Stimulated activated naive CD4-positive, alpha-beta T cell treated with Interleukin-2 at 50 U/mL for 16 hours (primary cell): ENCODE measurements around the gene AKAP9.
"Not testable (repeated sequence)": the region's sequence is repeated elsewhere in the genome, so short reads cannot be mapped to it uniquely, and the experiment has no call there.

Experiments
- DNase-seq: peaks from one replicate; lab custom pipeline; 2025; lab: John Stamatoyannopoulos, UW

The AKAP9 gene

DNA sequence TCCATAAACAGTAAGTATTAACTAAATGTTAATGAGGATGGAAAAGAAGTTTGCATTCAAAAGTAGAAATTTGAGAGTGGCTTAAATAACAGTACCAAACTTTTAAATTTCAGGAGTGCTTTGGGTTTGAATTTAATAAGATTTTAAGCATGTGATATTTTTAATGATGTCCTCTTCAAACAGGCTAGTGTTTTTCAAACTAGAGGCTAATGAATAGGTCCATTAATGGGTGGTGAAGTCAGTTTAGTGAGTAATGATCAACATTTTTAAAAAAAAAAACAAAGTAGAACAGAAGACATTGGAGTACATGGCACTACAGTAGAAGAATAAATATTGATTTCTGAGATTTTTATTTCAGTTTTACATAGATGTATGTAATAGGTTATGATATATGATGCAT, 72.9 kb downstream of the AKAP9 start:
- no peak for DNase-seq

DNA sequence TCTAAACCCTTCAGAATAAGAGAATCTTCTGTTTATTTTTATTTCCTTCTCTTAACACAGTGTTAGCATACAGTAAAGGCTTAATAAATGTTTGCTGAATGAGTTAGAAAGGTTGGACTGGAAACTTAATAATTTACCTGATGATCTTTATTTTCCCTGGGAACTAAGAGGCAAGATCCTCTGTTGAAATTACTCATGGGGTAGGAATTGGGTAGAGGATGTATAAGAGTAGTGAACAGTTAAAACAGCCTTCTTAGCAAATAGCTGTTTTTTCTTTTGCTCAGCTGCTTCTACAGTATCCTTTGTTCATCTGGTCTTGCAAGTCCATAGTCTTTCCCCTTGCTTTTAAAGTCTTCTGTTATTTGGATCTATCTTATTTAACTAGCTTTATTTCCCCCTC, 80.0 kb downstream of the AKAP9 start:
- DNase-seq: no peak

DNA sequence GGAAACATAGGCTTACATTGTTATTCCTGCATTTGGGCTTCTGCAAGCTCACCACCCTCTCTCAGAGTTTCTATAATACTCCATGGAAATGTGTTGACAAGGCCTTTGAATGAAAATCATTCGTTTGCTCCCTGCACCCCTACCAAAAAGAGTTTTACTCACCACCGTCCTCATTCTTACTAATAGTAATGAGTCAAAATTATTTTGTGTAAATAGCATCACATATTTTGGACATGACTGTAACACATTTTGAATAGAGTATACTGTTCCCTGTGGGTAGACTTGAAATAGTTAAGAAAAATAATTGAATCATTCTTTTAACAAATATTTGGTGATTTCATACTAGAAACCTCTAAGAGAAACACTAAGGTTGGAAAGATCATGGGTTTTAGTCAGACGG, 84.6 kb downstream of the AKAP9 start:
- DNase-seq: no peak

DNA sequence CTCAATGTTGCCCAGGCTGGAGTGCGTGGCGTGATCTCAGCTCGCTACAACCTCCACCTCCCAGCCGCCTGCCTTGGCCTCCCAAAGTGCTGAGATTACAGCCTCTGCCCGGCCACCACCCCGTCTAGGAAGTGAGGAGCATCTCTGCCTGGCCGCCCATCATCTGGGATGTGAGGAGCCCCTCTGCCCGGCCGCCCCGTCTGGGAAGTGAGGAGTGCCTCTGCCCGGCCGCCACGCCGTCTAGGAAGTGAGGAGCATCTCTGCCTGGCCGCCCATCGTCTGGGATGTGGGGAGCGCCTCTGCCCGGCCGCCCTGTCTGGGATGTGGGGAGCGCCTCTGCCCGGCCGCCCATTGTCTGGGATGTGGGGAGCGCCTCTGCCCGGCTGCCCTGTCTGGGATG, 86.0 kb downstream of the AKAP9 start:
- not testable (repeated sequence) for DNase-seq

DNA sequence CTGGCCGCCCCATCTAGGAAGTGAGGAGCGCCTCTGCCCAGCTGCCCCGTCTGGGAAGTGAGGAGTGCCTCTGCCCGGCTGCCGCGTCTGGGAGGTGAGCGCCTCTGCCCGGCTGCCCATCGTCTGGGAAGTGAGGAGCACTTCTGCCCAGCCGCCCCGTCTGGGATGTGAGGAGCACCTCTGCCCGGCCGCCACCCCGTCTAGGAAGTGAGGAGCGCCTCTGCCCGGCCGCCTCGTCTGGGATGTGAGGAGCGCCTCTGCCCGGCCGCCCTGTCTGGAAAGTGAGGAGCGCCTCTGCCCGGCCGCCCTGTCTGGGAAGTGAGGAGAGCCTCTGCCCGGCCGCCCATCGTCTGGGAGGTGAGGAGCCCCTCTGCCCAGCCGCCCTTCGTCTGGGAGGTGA, 86.5 kb downstream of the AKAP9 start:
- not testable (repeated sequence) for DNase-seq

DNA sequence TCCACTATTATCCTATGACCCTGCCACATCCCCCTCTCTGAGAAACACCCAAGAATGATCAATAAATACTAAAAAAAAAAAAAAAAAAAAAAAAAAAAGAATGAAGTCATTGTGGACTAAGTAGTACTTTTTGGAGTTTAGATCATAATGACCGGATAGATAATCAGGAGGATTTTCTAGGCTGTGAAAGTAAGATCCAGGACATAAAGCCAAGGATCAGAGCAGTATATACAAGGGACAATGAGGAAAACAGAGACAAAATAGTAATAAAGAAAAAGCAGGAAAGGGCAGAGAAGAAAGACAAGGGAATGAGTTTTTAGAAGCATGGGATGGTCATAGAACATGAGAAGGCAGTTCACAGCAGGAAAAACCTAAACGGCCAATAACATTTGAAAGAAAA, 87.6 kb downstream of the AKAP9 start:
- DNase-seq: no peak

DNA sequence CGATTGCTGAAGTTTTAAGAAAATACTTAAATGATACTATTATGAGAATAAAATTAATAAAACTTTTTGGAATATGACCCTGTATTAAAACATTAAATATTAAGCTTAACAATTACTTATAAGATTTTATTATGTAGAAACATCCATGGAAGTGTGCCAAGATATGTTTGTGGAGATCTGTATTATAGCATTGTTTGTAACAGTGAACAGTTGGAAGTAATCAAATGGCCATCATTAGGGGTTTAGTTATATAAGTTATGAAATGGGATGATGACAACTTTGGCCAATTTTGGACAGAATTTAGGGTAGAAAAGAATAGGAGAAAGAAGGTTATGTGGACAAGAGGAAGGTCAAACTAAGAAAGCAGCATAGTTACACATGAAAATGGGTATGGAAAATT, 88.0 kb downstream of the AKAP9 start:
- no peak for DNase-seq

DNA sequence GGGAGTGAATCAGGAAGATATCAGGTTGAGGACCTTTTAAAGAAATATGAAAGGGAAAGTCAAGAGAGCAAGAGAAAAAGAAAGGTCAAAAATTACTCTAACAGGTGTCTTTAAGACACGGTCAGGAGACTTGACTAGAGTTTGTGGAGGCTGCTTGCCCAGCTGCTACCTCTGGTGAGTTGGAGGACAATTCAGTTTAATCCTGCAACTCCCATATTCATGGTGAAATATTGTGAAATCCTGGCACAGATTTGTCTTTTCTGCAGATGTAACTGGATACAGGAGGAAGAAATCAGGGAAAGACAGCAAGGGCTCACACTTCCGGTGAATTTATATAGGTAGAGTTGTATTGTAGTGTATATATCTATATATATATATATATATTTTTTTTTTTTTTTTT, 93.5 kb downstream of the AKAP9 start:
- no peak for DNase-seq

DNA sequence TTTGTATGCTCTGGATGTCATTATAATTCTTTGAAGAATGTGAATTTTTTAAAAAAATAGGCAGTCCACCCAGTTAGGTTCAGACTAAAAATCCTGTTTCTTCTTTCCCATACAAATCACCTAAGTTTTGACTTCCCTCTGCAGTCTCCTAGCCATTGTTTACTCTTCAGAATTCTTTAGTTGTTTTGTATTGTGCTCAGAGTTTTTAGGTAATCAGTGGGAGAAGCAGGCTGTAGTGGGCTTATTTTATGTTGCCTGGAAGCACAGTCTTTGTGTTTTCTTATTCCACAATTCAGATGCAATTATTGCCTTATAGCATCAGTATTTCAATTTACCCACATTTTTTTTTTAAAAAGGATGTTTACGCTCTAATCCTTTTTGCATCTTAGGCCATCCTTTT, 94.9 kb downstream of the AKAP9 start:
- no peak for DNase-seq

DNA sequence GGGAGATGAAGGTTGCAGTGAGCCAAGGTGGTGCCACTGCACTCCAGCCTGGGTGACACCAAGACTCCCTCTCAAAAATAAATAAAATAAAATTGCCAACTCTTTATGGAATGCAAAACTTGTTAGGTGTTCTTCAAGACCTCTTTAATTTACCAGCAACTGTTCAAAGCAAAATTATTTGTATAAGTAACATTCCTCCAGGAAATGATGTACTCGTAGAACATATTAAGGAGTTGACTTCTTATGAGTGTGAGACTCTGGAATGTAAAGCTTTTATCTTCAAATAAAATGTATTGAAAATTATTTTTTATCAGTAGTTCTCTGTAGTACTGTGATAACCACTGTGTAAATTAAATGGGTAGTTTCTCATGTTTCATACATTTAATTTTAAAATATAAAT, 99.2 kb downstream of the AKAP9 start:
- DNase-seq: no peak

DNA sequence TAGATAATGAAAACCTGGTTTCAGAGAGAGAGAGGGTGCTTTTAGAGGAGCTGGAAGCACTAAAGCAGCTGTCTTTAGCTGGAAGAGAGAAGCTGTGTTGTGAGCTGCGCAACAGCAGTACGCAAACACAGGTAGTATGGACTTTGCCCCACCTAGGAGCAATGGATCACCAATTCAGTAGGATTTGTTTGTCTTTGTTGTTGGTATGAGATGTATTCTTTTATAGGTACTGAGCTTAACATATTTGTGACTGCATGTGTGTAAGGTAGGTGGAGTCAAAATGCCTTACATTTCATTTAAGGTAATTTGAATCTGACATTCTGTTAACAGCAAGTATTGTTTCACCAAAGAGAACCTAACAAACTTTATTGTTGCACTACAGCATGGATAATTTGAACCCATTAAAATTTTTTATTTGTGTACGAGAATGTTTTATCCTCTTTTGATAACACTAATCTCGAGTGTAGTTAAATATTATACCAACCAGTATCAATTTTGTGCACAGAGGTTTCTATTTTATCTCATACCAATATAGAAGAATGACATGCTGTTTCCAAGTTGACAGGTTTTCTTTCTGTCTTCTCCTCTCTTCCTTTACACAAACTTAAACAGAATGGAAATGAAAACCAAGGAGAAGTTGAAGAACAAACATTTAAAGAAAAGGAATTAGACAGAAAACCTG, 101.5 kb downstream of the AKAP9 start:
- no peak for DNase-seq

DNA sequence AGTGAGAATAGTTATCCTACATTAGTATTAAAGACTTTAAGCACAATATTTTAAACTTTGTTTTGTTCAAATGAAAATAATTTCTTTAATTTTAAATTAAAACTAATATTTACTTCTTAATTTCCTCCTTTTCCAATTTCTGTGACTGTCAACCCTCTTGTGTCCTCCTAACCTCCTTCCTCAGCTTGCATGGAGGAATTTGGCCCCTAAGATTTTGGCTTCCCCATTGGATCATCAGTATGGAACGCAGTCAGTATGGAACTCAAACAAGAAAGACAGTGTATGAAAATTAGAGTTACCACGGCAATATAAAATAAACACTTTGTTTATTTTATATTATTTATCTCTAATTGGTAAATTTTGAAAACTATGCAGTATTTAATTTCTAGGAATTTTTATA, 102.4 kb downstream of the AKAP9 start:
- DNase-seq: no peak

DNA sequence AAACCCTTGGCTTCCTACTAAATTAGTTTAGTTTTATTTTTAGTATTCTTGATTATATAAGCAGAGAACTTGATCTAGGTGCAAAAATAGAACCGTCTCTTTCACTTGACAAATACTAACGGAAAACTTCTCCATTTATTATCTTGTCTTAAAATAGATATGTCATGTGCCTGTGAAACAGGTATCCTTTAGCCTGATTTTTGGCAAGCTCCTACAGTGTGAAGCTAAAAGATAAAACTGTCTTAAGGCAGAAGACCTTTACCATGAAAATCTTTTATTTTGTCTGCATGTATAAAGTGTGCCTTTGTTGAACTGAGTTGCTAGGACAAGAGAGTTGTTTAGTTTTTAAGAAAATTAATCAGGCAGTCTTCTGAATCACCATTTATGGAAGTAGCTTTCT, 103.0 kb downstream of the AKAP9 start:
- DNase-seq: no peak

DNA sequence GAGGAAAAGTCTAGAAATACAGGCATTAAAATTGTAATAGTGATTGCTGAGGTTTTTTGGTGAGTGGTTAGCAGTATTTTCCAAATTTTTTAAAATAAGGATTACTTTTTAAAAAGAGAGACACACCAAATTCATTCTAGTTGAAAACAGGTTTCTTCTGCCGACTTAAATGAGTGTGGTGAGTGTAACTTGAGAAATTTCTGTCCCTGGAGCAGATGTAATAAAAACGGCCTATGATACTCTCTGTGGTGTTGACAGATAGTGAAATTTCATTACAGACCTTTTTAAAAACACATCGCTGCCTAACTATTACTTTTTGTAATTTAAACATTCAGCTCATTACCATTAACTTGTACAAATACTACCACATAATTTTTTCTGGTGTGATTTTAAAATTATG, 103.5 kb downstream of the AKAP9 start:
- no peak for DNase-seq

DNA sequence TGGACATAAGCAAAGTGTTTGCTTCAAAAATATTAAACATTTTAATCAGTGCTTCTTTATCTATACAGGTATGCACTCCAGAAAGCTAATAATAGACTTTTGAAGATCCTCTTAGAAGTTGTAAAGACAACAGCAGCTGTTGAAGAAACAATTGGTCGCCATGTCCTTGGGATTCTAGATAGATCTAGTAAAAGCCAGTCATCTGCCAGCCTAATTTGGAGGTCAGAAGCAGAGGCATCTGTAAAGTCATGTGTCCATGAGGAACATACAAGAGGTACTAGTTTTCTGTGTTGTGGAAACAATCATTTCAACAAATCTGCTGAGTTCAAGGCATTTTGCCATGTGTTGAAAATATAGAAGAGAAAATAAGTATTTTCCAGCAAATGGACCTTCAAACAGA, 104.3 kb downstream of the AKAP9 start:
- DNase-seq: no peak

DNA sequence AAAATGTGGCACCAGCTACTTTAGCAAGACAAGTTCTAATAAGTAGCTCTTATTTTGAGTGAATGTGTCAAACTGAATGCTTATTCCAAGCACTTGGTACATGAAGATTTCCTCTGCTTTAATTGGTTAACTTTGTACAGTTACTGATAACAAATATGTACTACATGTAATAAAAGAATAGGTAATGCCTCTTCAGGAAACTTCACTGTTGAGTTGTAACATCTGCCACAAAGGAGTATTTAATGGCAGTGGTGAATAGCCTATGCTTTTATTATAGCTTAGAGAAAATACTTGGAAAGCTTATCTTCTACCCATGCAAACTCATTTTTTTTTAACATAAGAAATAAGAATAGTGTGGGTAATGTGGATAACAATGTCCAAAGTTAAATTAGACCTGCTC, 111.0 kb downstream of the AKAP9 start:
- no peak for DNase-seq

DNA sequence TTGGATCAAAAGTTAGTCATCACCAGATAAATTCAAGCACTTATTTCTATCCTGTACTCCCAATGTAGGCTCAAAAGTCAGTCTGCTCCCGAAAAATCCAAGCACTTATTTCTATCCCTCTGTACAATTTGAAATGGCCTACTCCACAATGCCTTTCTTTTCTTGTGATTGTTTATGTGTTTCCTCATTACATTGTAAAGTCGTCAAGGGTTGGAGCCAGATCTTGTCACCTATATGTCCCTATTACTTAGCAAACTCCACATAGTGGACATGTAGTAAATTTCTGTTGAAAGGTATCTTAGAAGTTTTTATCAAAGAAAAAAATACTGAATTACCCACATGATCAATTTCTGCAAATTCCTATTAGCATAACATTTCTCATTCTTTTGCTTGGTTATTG, 111.5 kb downstream of the AKAP9 start:
- DNase-seq: no peak

DNA sequence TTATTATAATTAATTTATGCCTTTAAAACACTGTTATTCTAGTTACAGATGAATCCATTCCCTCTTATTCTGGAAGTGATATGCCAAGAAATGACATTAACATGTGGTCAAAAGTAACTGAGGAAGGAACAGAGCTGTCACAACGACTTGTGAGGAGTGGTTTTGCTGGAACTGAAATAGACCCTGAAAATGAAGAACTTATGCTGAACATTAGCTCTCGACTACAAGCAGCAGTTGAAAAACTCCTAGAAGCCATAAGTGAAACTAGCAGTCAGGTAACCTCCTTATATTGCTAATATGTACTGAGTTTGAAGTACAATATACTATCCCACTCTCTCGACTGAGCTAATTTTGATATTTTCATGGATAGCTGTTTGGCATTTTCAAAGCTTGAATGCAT, 112.0 kb downstream of the AKAP9 start:
- no peak for DNase-seq

DNA sequence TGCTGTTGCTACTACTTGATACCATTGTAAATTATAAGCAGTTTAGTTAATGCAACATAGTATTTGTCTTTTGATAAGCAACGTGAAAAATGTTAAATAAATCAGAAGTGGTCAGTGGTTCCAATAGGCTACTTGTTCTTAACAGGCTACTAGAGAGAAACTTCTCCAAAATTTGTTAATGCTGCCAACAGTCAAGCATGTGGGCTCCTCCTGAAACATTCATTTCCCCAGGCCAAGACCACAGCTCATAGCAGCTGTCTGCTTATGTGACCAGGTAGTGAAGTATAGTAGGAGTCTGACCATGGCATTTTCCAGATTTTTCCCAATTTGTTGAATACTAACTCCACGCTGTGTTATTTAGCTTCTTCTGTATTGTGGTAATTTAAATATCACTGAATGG, 112.7 kb downstream of the AKAP9 start:
- no peak for DNase-seq

DNA sequence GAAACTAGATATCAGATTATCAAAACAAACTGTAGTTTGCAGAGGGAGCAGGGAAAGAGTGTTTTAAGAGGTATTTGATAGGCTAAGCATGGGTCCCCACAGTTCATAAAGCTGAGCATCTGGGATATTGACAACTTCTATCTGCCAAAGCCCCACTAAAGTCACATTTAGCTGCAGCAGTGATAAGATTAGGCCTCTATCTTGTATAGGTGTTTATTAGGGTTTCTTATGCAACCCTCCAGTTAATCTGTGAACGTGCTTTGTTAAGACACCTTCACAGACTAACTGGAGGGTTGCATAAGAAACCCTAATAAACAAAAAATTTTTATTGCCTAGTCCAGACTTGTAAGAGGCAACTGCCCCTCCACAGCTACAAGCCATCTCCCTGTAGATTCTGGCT, 115.6 kb downstream of the AKAP9 start:
- no peak for DNase-seq

DNA sequence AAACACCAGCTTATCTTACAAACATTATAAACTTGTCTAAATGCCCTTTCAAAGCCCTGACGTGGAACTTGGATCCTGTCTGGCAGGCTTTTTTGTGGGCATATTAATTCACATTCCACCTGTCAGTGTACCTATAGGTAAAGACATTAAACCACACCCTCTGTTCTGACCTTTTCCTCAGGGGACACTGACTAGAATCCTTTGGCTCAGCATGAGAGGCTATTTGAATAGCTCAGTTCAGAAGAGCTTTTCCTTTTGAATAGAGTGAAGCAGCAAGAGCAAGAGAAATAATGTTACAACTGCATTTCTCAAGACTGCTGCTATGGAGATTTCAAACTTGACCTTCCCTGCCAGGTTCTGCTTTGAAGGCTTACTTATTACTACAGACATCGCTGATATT, 116.7 kb downstream of the AKAP9 start:
- DNase-seq: no peak

DNA sequence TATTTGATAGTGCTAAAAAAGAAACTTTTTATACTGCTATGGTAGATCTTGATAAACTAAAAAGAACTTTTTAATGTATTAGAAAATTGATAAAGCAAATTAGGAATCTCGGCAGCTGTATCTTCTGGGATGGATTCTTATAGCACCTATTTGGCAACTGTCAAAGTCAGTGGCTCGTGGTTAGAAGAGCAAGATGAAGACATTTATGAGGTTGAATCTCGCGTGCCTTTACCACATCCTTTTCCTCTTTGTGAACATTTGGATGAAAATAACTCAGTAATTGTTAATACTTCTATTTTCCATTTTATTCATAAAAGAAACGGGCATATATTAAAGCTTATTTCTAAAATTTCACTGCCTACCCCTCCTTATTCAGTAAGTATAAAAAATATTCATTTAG, 117.4 kb downstream of the AKAP9 start:
- DNase-seq: no peak

DNA sequence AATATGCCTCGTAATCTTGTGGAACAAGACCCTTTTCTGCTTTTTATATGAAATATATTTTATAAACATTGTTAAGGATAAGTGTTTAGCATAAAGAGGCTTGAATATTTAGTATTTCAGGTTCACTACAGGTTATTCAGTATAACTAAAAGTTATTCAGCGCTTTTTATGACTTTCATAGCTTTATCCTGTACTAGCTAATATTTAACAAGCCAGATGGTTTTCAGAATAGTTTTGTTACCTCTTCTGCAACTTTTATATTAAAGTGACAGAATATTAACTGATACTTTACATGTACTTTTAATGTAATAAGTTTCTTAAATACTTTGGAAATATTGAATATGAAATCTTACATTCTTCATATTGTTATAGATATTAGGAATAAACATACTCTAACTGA, 118.2 kb downstream of the AKAP9 start:
- no peak for DNase-seq

DNA sequence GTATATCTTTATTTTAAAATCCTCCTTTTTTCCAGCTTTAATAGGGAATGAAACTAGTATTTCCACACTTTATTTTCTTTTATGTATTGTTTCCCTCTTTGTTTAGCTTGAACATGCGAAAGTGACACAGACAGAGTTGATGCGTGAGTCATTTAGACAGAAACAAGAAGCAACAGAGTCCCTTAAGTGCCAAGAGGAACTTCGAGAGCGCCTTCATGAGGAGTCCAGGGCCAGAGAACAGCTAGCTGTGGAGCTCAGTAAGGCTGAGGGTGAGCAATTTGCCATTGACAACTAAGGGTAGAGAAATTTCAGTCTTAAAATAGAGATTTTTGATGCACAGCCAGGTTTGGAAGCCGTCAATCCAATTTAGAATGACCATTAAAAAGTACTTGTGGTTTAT, 120.5 kb downstream of the AKAP9 start:
- no peak for DNase-seq
